Activated gamma-delta T cell treated with Interleukin-2 at 50 U/mL for 16 hours (primary cell): ENCODE results near the gene KCNQ2.

Experiments
- DNase-seq: peaks from one replicate; pipeline ENCODE4 v3.0.0-alpha.2; 2020

Gene KCNQ2

DNA sequence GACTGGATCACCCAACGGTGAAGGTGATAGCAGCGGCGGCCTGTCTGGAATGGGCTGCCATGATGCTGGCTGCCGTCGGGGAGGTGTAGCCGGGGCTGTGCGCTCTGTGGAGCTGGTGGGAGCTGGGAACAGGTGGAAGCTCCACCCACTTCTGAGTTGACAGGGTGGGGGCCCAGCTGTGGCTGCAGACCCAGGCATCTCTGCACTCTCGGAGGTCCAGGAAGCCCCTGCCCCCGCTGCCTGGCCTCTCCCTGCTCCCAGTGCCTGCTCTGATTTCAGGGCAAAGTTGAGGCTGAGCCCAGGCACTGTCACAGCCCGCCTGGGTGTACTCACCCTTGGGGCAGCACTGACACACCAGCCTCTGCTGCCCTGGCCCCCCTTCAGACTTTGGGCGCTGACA is 93.2 kb downstream of the KCNQ2 start:
- no peak for DNase-seq

DNA sequence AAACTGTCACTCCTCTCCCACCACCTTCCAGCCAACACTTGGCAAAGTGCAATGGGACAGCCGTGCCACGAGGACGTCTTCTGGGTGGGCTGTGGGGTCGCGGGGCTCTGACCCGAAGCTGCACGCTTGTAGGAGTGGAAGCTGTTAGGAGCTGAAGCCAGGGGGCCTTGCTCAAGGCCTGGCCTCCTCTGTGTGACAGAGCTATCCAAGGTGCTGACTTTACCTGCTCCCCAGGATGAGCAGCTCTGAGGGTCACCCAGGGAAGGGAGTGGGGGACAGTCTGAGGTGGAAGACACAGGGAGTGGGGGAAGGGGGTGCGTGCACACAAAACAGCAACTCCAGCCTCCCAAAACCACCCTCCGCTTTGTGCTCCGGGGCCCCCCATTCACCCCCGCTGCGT is 93.8 kb downstream of the KCNQ2 start:
- no peak for DNase-seq

DNA sequence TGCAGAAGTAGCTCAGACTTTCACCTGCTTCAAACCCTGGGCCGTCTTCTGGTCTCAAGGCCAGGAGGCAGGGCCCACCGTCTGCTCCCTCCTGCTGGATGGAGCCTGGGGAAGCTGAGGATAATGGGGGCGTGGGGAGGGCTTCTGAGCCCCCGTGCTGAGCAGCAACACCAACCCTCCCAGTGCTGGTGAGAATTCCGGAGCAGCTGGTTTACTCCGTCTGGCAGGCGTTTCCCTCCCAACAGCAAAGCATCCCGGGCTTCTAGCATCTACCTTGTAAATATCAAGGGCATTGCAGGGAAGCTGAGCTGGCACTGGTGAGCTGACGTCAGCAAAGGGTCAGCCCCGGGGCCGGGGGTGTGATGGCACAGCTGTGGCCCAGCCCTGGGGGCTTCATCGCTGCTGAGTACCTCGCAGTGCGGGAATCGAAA is 94.5 kb downstream of the KCNQ2 start:
- DNase-seq = no peak

DNA sequence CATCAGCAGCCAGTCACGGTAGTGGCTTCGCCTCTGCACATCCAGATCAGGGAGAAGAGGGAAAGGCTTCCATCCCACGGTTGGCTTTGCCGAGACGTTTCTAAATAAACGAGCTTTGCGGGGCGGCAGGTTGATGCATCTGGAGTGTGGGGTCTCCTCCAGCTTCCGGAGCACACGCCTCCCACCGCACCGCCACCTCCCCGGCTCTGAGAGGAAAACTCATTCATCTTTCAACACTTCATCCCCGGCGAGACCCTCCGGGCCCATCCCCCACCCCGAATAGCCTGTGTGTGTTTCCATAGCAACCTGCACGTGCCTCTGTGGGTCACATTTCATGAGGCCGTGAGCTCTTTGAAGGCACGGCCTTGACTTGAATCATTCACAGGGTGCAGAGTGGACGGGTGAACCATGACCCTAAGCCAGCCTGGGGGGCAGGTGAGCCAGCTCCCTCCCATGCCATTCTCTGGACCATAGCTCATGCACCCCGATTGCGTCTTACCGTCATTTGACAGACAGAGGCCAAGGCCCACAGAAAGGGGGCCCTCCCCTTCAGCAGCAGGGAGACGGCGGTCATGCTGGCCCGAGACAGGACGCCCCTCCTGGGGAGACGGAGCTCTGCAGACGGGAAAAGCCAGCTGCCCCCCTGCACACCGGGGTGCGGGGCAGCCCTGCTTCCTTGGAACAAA is 95.1 kb downstream of the KCNQ2 start:
- DNase-seq = no peak

DNA sequence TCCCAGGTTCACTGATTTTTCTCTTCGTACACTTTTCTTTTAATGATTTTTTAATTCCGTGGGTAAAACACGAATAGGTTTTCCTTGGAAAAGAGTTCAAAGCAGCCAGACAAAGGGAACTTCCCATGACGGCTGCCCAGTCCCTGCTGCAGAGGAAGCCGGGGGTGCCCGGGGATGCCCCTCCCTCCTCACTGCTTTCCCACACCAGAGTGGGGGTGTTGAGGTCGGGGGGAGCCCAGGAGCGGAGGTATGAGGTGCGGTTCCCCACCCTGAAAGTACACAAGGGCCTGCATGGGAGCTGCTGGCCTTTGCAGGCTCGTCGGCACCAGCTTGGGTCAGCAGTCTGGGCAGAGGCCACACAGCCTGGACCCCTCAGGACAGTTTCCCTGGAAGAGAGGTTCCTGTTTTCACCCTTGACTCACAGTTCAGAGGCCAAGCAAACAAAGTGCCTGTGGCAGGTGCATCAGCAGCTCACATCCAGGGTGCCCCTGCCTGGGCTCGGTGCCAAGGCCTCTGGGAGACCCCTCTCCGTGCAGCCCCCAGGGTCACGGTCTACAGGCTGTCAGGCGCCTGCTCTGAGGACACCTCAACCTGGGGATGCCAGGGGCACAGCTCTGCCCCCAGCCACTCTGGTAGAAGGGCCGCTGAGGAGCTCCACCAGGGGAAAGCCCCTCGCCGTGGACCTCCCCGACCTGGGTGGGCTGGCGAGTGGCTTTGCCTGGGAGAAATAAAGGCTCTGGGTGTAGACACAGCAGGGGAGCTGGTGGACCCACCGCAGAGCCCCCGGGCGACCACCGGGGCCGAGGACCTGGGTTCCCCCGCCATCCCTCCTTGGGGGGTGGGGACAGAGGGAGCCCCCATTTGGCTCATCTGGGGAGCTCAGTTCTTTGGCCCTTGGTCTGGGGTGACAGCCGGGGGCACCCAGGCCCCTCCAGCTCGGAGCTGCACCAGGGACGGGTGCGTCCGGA is 95.9 kb downstream of the KCNQ2 start:
- no peak for DNase-seq

DNA sequence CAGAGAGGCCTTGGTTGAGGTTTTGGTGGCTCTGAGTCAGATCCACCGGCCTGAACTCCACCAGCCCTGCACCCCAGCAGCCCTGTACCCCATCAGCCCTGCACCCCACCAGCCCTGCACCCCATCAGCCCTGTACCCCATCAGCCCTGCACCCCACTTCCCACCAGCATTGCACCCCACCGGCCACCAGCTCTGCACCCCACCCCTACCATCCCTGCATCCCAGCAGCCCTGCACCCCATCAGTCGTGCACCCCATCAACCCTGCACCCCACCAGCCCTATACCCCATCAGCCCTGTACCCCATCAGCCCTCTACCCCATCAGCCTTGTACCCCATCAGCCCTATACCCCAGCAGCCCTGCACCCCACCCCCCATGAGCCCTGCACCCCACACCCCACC is 97.0 kb downstream of the KCNQ2 start:
- no peak for DNase-seq

DNA sequence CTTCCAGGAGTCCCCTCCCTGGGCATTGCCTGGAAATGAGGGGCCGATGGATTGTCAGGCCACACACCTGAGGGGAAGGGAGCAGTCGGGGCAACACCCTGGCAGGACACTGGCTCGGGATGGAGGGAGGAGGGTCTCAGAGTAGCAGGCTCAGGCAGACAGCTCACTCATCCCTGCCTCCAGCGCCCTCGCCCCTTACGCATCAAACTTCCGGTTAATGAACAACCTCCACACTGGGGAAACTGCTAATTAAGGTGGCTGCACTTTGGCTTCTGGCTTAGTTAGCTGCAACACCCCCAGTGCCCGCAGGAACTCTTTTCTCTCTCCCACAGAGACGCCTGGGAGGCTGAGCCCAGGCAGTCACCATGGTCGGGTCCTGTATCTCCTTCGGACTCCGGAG is 98.0 kb downstream of the KCNQ2 start:
- DNase-seq = no peak

DNA sequence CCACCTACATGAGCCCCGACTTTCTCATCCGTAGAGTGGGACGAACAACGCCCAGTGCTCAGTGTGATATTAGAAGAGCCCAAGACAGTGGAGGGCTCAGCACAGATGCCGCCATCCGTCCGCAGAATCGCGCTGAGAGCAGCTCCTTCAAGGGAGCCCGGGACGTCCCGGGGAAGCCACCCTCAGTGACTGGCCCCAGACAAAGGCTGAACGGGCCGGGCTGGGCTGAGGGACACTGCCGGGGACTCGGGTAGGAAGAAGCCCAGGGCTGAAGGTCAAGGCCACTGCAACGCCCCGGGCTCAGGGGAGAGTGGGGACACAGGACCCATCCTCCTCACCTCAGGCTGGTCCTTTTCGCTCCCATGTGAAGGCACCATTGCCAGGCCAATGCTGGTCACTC is 98.5 kb downstream of the KCNQ2 start:
- DNase-seq = no peak

DNA sequence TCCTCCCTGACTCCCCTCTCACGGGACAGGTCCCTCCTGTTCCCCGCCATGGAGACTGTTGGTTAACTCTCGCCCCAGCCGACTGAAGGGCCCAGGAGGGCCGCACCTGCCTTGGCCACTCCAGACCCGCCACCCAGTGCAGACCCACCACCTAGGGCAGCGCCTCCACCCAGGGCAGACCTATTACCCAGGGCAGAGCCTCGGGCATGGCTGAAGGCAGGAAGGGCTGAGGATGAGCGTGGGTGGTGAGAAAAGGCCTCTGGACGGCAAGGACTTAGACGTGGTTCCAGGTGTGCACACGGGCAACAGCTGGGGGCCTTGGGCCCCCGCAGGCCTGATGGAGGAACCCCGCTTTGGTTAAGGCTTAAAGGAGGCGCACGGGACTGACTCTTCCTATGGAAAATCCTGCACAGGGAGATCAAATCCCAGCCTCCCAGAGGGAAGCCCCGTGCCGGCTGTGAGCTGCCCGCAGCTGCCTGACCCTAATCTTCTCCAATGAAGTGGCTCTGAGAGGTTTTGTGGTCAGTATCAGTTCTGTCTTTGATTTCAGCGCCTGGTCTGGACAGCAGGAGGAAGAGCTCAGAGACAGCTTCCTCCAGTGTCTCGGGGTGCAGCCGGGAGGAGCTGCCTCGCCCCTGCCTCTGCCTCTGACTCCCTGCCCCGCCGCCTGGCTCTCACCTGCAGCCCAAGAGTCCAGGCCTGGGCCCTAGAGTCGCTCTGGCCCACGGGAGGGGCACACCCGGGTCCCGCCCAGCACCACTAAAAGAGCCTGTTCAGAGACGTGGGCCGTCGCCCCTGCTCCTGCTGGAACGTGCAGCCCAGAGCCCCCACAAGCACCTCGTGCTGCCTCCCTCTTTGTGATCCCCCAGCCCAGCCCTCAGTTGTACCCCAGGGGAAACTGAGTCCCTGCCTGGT is 99.2 kb downstream of the KCNQ2 start:
- no peak for DNase-seq

DNA sequence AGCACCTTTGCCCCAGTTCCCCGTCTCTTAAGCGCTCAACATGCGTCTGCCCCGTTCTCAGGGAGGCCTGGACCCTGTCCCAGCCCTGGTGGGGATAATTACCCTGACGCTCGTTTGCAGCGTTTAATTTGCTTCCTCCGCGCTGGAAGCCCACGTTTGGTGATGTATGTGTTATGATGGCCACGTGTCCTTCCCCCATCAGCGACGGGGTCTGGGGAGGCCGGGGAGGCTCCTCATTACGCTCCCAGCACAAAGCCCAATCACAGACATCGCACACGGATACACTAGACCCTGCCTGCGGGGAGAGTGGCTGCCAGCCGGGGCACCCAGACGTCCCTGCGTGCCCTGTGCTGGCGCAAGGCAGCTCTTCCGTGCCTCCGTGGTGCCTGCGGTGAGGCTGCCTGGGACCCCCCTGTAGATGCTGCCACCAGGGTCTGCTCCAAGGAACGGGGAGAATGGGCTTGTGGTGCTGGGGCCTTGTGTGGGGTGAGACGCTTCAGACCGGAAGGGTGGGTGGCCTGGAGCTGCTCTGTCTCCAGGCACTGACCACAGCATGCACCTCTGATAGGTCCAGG is 101.1 kb downstream of the KCNQ2 start:
- no peak for DNase-seq

DNA sequence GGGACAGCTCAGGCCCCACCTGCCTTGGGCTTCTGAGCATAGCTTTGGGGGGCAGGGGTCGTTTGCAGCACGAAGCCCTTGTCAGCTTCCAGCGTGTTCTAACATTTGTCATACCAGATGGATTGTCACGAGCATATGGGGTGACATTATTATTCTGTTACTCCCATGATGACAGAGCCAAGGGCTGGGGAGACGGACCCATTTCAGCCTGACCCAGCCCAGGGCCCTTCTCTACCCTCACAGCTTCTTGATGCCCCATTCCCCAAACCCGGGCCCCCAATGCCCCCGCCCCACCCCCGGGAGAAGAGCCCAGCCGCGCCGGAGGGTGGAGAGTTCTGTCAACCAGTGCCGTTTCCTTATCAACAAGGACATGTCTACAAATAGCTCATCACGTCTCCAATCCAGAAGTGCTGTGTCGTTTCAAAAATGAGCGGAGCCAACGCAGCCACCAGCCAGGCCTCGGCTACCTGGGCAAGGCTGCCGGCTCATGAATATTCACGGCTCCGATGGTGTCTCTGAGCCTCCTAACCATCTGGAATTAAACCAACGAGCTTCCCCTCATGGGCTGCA is 101.8 kb downstream of the KCNQ2 start:
- DNase-seq = no peak

DNA sequence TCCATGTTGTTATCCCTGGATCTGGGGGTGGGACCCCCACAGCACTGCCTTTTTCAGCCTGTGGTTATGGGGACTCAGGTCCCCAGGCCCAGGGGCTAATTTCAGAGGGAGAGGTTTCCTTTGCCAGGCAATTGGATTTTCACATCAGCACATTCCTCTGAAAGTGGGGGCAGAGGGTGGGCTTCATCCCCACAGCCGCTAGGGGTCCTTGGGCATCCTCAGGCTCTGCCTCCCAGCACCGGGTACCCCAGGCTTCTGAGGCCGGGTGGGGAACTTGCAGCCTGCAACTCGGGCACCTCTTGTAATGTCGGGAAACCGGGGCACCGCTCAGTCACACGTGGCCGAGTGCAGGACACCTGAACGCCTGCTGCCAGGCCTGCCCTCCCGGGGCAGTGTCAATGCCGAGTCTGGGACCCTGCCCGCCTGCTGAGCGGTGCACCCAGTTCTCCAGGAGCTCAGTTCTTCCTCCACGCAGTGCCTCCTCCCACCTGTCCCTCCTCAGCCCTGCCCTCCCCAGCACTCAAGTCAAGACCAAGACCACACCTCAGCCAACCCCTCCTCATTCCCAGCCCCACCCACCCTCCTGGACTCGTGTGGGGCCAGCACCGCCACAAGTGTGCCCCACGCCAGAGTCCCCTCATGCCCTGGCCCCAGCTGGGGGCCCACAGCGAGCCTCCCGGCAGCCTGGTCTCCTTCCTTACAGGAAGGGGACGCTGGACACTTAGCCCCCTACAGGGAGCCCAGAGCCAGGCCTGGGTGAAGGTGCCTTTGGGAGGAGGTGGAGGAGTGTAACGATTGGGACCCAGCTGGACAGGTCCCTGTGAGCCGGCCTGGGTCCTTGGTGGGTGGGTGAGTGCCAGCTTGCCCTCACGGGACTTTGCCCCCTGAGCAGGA is 102.5 kb downstream of the KCNQ2 start:
- DNase-seq = no peak

DNA sequence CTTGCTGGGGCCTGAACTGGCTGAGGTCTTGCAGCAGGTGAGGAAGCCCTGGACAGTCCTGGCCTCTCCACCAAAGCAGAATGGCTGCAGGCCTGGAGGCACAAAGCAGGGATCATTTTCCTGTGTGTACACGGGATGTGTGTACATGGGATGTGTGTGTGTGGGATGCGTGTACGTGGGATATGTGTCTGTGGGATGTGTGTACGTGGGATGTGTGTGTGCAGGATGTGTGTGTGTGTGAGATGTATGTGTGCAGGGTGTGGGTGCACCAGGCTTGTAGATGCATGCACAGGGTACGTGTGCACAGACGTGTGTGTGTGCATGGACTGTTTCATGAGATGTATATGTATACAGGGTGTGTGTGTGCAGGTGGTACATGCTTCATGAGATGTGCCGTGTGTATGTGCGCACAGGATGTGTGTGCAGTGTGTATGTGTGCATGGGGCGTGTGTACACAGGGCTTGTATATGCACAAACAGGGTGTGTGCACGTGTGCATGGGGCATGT is 103.4 kb downstream of the KCNQ2 start:
- no peak for DNase-seq

DNA sequence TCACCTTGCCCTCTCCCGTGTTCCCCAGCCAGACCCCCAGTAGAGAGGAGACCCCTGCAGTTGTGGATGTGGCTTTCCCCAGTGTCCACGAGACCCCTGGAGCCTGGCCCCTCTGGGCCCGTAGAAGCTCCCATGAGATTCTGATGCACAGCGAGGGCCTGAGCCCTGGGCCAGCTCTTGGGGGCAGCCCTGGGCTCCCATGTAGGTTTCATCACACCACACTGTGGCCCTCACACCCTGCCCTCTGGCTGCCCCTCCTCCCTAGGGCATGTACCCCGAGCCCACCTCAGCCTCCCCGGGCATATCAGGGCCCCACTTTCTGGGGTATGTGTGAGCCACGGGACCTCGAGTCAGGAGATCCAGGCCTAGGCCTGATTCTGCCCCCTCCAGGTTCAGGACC is 104.3 kb downstream of the KCNQ2 start:
- DNase-seq = no peak

DNA sequence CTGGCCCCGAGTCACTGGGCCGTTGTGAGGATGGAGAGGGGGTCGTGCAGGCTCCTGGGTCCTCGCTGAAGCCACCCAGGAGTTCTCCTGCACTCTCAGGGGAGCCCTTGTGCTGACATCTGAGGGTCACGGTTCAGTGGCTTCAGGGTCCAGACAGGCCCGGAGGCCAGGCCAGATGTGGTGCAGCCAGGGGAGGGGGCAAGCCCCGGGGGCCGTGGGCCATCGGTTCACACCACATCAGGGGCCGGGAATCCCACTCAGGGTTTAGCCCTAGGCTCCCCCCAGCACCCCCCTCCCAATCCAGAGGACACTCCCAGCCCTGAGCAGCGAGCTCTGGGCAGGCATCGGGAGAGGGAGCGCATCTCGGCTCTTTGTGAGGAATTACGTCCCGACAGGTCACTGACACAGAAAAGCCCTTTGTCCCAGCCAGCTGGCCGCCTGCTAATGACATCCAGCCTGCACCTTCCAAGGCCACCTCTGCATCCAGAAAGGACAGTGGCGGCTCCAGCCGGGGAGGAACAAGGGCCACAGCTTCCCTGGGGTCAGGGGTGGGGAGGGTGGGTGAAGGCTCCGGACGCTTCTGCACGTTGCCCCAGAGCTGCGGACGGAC is 104.9 kb downstream of the KCNQ2 start:
- no peak for DNase-seq

DNA sequence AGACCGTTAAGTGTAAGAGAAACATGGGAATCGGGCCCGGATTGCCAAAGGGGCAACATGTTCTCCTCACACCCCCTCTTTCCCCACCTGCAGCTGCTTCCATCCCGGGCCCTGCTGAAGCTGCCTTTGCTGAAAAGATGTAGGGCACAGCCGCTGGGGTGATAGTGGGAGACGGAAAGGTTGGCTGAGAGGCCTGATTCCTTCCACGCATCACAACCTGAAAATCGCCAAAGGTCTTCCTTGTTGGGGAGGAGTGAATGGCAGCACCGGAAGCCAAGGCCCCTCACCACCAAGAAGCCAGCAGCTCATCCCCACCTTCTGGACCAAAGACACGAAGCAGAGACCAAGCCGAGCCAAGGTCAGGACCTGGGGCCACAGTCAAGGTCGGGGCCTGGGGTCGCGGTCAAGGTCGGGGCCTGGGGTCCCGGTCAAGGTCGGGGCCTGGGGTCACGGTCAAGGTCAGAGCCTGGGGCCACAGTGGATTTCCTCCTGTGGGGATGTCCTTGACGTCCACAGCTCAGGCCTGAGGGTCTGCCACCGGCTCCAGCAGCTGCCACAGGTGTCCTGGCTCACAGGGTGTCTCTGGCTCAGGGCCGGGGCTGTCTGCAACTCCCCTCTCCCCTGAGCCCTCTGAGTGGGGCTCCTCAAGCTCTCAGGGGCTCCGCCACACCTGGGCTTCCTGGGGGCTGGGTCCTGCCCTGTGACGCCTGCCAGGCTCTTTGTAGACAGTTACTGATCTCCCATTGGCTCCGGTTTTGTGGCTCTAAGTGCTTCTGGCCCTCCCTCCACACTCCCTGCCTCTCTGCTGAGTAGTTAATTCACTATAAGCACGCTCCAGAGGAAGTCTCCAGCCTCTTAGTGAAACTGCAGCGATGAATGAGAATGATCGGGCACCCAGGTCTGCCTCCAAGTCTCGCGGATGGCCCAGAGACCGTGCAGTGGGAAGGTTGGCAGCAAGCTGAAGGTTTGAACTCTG is 105.8 kb downstream of the KCNQ2 start:
- no peak for DNase-seq

DNA sequence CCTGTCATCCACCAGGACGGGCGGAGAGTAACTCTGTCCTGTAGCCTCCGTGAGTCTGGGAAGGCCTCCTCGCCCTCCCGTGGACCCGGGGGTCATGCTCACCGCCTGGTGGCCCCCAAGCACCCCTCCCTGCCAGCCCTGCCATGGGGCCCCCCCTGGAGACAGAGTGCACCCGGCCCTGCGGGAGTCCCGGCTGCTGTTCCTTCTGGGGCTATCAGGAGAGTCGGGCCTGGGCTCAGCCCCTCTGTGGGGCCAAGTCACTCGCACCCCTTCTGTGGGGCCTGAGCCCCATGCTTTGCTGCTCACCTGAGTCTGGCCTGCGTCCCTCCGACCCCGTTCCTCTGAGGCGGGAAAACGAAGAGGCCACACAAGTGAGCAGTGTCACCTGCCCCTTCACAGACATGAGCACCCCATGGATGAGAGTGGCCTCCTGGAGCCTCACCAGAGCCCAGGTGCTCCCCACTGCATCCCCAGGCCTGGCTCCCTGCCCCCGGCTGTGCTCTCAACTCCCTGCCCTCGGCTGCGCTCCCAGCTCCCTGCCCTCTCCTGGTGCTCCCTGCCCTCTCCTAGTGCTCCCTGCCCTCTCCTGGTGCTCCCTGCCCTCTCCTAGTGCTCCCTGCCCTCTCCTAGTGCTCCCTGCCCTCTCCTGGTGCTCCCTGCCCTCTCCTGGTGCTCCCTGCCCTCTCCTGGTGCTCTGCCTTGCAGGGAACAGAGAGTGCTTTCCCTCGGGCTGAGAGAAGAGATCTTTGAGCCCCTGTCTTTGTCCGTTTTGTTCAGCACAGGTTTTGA is 106.7 kb downstream of the KCNQ2 start:
- no peak for DNase-seq

DNA sequence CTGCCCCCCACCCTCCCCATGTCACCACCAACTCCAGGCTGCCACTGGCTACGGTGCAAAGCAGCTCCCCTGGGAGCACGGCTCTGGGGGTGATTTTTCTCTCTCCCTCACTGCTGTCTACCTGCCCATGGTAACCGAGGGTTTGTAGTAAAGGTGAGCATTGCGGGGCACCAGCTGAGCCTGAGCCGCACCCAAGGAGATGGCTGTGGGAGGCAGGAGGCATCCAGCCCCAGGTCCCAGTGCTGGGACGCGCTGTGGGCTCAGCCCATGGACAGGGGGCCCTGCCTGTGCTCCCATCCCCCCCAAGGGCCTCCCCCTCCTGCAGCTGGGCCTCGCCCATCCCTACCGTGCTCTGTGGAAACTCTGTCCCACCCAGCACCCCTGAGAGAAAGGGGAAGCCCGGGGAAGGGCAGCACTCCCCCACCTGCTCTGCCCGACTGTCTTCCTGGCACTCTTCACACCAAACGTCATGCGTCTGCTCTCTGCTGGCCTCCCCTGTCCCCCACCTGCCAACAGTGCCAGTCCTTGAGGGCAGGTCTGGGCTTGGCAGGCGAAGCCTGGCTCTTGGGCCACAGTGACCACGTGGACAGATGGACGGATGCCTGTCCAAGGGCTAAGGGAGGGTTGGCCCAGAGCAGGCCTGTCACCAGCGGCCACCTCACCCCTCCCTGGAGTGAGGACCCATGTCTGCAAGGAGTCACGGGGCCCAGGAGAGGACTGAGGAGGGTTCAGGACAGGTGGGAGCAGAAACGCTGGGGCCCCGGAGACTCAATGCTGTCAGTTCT is 107.5 kb downstream of the KCNQ2 start:
- DNase-seq = no peak
